ENCODE measurements around the gene VPS29. TPM values are rescaled to one million over a fixed set of nuclear protein-coding genes. Genes with fewer than 3 reads are reported as not detected.
"Not testable (repeated sequence)": the region's sequence is repeated elsewhere in the genome, so short reads cannot be mapped to it uniquely, and the experiment has no call there.

Gene VPS29
- total RNA-seq, 2 experiments from 2014 or later = 129 to 137 TPM

GRCh38 chr12:110518014-110518413 is 16.1 kb upstream of the VPS29 start:
- peaks cover 16% of the 10 kb centered on the region for H3K4me1 Mint-ChIP-seq
- H3K4me3 Mint-ChIP-seq; H3K9me3 Mint-ChIP-seq; H3K27me3 Mint-ChIP-seq; H3K27ac Mint-ChIP-seq; DNase-seq; H3K36me3 Mint-ChIP-seq (ENCODE audit: low read depth): not testable (repeated sequence)
- ChIA-PET POLR2A (interaction anchor here (1.3 kb wide), 1 partner anchor 17 kb away, joined by 4 read pairs; no protein-coding TSS in a partner anchor), CTCF (interaction anchor here (1.3 kb wide), 1 partner anchor 84 kb away, joined by 4 read pairs; no protein-coding TSS in a partner anchor)

- H3K36me3 Mint-ChIP-seq (ENCODE audit: low read depth) = no peaks in the 10 kb centered on the region
- peaks cover 11% of the 10 kb centered on the region for H3K4me1 Mint-ChIP-seq
- H3K27ac Mint-ChIP-seq = no peak overlapping the region
- no peak overlapping the region for H3K4me3 Mint-ChIP-seq
- ChIA-PET POLR2A (no interaction called here), CTCF (interaction anchor here (0.6 to 2.9 kb wide), 3 partner anchors 20 to 60 kb away, joined by 3 to 8 read pairs (median 4); no protein-coding TSS in a partner anchor)
- H3K27me3 Mint-ChIP-seq = no peaks in the 10 kb centered on the region
- DNase-seq = no peak
- no peaks in the 10 kb centered on the region for H3K9me3 Mint-ChIP-seq
Measured at GRCh38 chr12:110516995-110517394, 15.1 kb upstream of the VPS29 start.

GRCh38 chr12:110514363-110514762 is 12.5 kb upstream of the VPS29 start:
- no peak overlapping the region for H3K27ac Mint-ChIP-seq
- CTCF ChIA-PET = interaction anchor here (0.9 to 8.1 kb wide), 4 partner anchors 38 to 311 kb away, joined by 4 to 150 read pairs (median 6); no protein-coding TSS in a partner anchor
- POLR2A ChIA-PET = interaction anchor here (1.1 to 1.6 kb wide), 3 partner anchors 14 to 87 kb away, joined by 3 to 5 read pairs (median 3); no protein-coding TSS in a partner anchor
- H3K9me3 Mint-ChIP-seq = no peaks in the 10 kb centered on the region
- H3K27me3 Mint-ChIP-seq = peaks cover 5% of the 10 kb centered on the region
- no peak for DNase-seq
- H3K36me3 Mint-ChIP-seq (ENCODE audit: low read depth) = no peaks in the 10 kb centered on the region
- no peak overlapping the region for H3K4me3 Mint-ChIP-seq
- no peaks in the 10 kb centered on the region for H3K4me1 Mint-ChIP-seq

GRCh38 chr12:110513842-110514241 is 11.9 kb upstream of the VPS29 start:
- Mint-ChIP-seq H3K4me3 (no peak overlapping the region), H3K9me3 (no peaks in the 10 kb centered on the region), H3K36me3 (ENCODE audit: low read depth) (no peaks in the 10 kb centered on the region), H3K27me3 (peaks cover 5% of the 10 kb centered on the region), H3K27ac (no peak overlapping the region), H3K4me1 (no peaks in the 10 kb centered on the region)
- POLR2A ChIA-PET = interaction anchor here (1.0 to 1.5 kb wide), 6 partner anchors 13 to 88 kb away, joined by 3 to 7 read pairs (median 3); partner anchors contain the start of genes ARPC3 and FAM216A
- no peak for DNase-seq
- CTCF ChIA-PET = interaction anchor here (0.6 to 8.1 kb wide), 19 partner anchors 9 to 360 kb away, joined by 3 to 150 read pairs (median 4); partner anchors contain the start of genes ARPC3 and VPS29

- H3K27me3 Mint-ChIP-seq = peaks cover 5% of the 10 kb centered on the region
- H3K36me3 Mint-ChIP-seq (ENCODE audit: low read depth) = peaks cover 5% of the 10 kb centered on the region
- CTCF ChIA-PET = interaction anchor here (0.9 to 9.7 kb wide), 2 partner anchors 39 to 93 kb away, joined by 4 to 51 read pairs; no protein-coding TSS in a partner anchor
- no peak overlapping the region for H3K27ac Mint-ChIP-seq
- no peak for DNase-seq
- H3K4me1 Mint-ChIP-seq = peaks cover 4% of the 10 kb centered on the region
- no peak overlapping the region for H3K4me3 Mint-ChIP-seq
- H3K9me3 Mint-ChIP-seq = no peaks in the 10 kb centered on the region
- POLR2A ChIA-PET = no interaction called here
Measured at GRCh38 chr12:110508071-110508586, 6.2 kb upstream of the VPS29 start.

- Mint-ChIP-seq H3K9me3 (peaks cover 4% of the 10 kb centered on the region), H3K27me3 (no peaks in the 10 kb centered on the region), H3K27ac (no peak overlapping the region), H3K4me3 (no peak overlapping the region), H3K4me1 (peaks cover 18% of the 10 kb centered on the region), H3K36me3 (ENCODE audit: low read depth) (peaks cover 24% of the 10 kb centered on the region)
- DNase-seq = no peak
- CTCF ChIA-PET = interaction anchor here (1.1 to 9.7 kb wide), 2 partner anchors 24 to 96 kb away, joined by 5 to 51 read pairs; no protein-coding TSS in a partner anchor
- POLR2A ChIA-PET = interaction anchor here (0.9 to 1.3 kb wide), 2 partner anchors 37 to 55 kb away, joined by 3 to 4 read pairs; partner anchors contain the start of genes ARPC3, FAM216A and GPN3
Measured at GRCh38 chr12:110505332-110505731, 3.4 kb upstream of the VPS29 start.

- peaks cover 35% of the 10 kb centered on the region for H3K4me1 Mint-ChIP-seq
- no peaks in the 10 kb centered on the region for H3K27me3 Mint-ChIP-seq
- peak overlapping the region; percentile 27 for H3K4me3 Mint-ChIP-seq
- H3K27ac Mint-ChIP-seq = peak overlapping the region; percentile 64
- peaks cover 37% of the 10 kb centered on the region for H3K36me3 Mint-ChIP-seq (ENCODE audit: low read depth)
- ChIA-PET POLR2A (interaction anchor here (1.0 to 5.6 kb wide), 3 partner anchors 16 to 98 kb away, joined by 3 to 100 read pairs (median 16); partner anchors contain the start of genes FAM216A and GPN3), CTCF (interaction anchor here (1.0 to 9.7 kb wide), 5 partner anchors 10 to 98 kb away, joined by 5 to 62 read pairs (median 9); partner anchors contain the start of genes ARPC3, FAM216A and GPN3)
- peaks cover 4% of the 10 kb centered on the region for H3K9me3 Mint-ChIP-seq
- DNase-seq = no peak
Measured at GRCh38 chr12:110503432-110503831, 1.5 kb upstream of the VPS29 start.

GRCh38 chr12:110501399-110501751 is 536 bp downstream of the VPS29 start:
- H3K27ac Mint-ChIP-seq = peak overlapping the region; percentile 93
- H3K4me3 Mint-ChIP-seq = peak overlapping the region; percentile 94
- ChIA-PET CTCF (interaction anchor here (1.0 to 9.7 kb wide), 6 partner anchors 12 to 386 kb away, joined by 4 to 62 read pairs (median 20); partner anchors contain the start of genes ARPC3, FAM216A and GPN3), POLR2A (interaction anchor here (0.7 to 5.6 kb wide), 26 partner anchors 12 to 1184 kb away, joined by 3 to 100 read pairs (median 5); partner anchors contain the start of genes ACAD10, ARPC3, ATP2A2 and BRAP)
- H3K27me3 Mint-ChIP-seq = no peaks in the 10 kb centered on the region
- peaks cover 45% of the 10 kb centered on the region for H3K36me3 Mint-ChIP-seq (ENCODE audit: low read depth)
- peaks cover 4% of the 10 kb centered on the region for H3K9me3 Mint-ChIP-seq
- no peak for DNase-seq
- peaks cover 41% of the 10 kb centered on the region for H3K4me1 Mint-ChIP-seq

- Mint-ChIP-seq H3K4me3 (peak overlapping the region; percentile 25), H3K9me3 (peaks cover 4% of the 10 kb centered on the region), H3K36me3 (ENCODE audit: low read depth) (peaks cover 58% of the 10 kb centered on the region), H3K4me1 (peaks cover 44% of the 10 kb centered on the region), H3K27ac (peak overlapping the region; percentile 21), H3K27me3 (no peaks in the 10 kb centered on the region)
- CTCF ChIA-PET = interaction anchor here (0.9 to 9.7 kb wide), 5 partner anchors 29 to 102 kb away, joined by 3 to 62 read pairs (median 31); partner anchors contain the start of genes ARPC3, FAM216A and GPN3
- POLR2A ChIA-PET = interaction anchor here (1.3 to 5.6 kb wide), 5 partner anchors 13 to 115 kb away, joined by 4 to 100 read pairs (median 13); partner anchors contain the start of genes ARPC3, FAM216A, GPN3 and TCTN1
- no peak for DNase-seq
Measured at GRCh38 chr12:110498984-110499706, 2.8 kb downstream of the VPS29 start.

- ChIA-PET POLR2A (interaction anchor here (0.8 to 1.2 kb wide), 3 partner anchors 15 to 25 kb away, joined by 3 to 4 read pairs (median 3); partner anchors contain the start of gene ARPC3), CTCF (no interaction called here)
- no peaks in the 10 kb centered on the region for H3K27me3 Mint-ChIP-seq
- no peak overlapping the region for H3K27ac Mint-ChIP-seq
- peaks cover 9% of the 10 kb centered on the region for H3K4me1 Mint-ChIP-seq
- no peaks in the 10 kb centered on the region for H3K9me3 Mint-ChIP-seq
- peaks cover 11% of the 10 kb centered on the region for H3K36me3 Mint-ChIP-seq (ENCODE audit: low read depth)
- no peak overlapping the region for H3K4me3 Mint-ChIP-seq
- DNase-seq = no peak
Measured at GRCh38 chr12:110475426-110475825, 26.5 kb downstream of the VPS29 start.

- H3K9me3 Mint-ChIP-seq = no peaks in the 10 kb centered on the region
- peak; percentile 98 for DNase-seq
- peak within 1 kb of the TSS; percentile 95 for H3K27ac Mint-ChIP-seq
- H3K27me3 Mint-ChIP-seq = no peaks in the 10 kb centered on the region
- peaks cover 37% of the 10 kb centered on the region for H3K4me1 Mint-ChIP-seq
- ChIA-PET CTCF (interaction anchor here (0.6 to 5.9 kb wide), 34 partner anchors 10 to 389 kb away, joined by 3 to 81 read pairs (median 5); partner anchors contain the start of genes ARPC3, HVCN1, RAD9B and TCTN1), POLR2A (interaction anchor here (0.7 to 5.2 kb wide), 43 partner anchors 8 to 469 kb away, joined by 3 to 139 read pairs (median 5); partner anchors contain the start of genes ANKRD13A, ARPC3, HVCN1 and IFT81)
- peaks cover 12% of the 10 kb centered on the region for H3K36me3 Mint-ChIP-seq (ENCODE audit: low read depth)
- peak within 1 kb of the TSS; percentile 92 for H3K4me3 Mint-ChIP-seq
Measured at GRCh38 chr12:110468214-110469048, 33.5 kb downstream of the VPS29 start, which contains the start of the genes FAM216A and GPN3. Gene FAM216A, plus strand, starts transcription at chr12:110468845. Its CDS starts 31 bp downstream, at chr12:110468876. Gene GPN3, minus strand, starts transcription at chr12:110468257. Its CDS starts 54 bp downstream, at chr12:110468203.

All from activated CD4-positive, alpha-beta memory T cell treated with anti-CD3 and anti-CD28 coated beads, Interleukin-2, amount 10 ng/mL, durations not matched to agents 7 days and 5 days (primary cell).